ENCODE results near the gene SGK1. TPM values are rescaled to one million over a fixed set of nuclear protein-coding genes. Genes with fewer than 3 reads are reported as not detected.

Gene SGK1
- total RNA-seq: 9.7 and 15.6 TPM in 2 replicates

DNA sequence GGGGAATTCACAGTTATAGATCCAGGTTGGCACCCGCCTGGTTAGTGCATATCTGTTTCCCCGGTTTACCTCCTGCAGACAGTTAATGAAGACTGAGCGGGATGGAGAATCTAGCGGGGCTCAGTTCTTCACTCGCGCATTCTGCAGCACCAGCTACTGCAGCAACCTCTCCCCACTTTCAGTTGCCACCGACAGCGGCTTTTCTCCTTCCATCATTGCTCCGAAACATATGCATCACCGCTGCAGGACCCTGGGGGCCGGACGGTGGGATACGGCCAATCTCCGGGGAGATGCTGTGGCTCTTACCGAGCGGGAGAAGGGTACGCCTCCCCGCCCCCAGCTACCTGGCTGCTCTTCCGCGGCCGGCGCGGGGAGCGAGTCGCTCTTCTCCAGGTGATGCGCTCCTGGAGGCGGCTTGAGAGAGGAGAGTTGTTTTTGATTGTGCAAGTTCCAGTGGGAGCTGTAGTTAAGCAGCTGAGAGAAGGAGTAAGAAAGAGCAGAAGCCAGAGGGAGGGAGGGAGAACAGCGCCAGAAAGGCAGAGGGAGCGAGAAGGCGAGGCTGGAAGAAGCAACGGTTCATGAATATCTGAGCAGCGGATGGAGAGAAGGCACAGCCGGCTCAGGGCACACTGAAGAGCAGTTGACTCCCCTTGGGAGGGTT lies at the start of gene SGK1:
SGK1 (minus strand) TSS at position 642 of the 661 bp plus-strand sequence. CDS start 652 bp downstream, outside the sequence.
- intact Hi-C loops (cut with micrococcal nuclease): loop anchor here (10.0 kb wide), 1 partner anchor 143 kb away; no protein-coding TSS in a partner anchor

DNA sequence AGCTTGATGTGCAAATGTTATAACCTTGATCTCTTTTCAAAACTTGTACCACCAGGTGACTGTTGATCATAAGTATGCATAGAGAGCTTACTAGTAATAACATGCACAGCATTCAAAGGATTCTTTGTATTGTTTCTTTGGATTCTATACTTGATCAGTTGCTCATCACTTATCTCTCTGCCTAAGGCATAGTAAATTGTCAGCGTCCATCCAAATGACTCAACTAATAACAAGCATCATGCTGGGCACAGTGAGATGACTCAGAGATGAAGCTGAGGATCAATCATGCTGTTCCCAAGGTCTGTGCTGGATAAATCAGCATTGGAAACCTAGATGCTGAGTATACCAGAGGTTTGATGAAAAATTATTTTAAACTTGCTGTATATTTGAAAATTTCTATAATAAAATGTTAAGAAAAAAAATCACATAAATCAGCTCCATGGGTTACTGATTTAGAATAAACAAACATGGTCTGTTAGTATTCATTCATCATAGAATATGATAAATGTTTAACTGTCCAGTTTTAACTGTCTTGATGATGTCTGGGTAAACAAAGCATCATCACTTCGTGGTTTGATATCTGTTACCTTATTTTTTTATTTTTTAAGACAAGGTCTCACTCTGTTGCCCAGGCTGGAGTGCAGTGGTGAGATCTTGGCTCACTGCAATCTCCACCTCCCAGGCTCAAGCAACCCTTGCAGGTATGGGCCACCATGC lies 45.6 kb upstream of the SGK1 start:
- intact Hi-C loops (cut with micrococcal nuclease): no loop called here

DNA sequence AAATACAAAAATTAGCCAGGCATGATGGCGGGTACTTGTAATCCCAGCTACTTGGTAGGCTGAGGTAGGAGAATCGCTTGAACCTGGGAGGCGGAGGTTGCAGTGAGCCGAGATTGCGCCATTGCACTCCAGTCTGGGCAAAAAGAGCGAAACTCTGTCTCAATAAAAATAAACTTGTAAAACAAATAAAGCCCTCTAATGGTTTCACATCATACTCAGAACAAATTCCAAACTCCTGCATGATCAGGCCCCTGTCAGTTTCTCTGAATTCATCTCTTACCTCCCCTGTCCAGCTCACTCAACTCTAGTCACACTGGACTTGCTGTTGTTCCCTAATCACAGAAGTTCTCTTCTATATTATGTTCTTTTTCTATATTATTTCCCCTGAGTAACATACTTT lies 43.1 kb upstream of the SGK1 start:
- intact Hi-C loops (cut with micrococcal nuclease): no loop called here

DNA sequence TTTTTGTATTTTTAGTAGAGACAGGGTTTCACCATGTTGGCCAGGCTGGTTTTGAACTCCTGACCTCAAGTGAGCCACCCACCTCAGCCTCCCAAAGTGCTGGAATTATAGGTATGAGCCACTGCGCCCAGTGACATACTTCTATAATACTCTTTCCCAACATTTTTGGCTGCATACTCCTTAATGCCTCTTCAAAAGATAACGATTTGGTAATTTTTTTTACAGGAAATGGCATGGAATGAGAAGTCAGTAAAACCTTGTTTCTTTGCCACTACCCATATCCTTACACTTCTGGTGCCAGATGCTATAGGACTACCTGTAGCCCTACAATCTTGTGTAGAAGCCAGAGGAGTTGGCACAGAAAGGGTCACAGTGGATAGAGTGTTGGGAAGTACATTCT lies 41.4 kb upstream of the SGK1 start:
- intact Hi-C loops (cut with micrococcal nuclease): no loop called here

DNA sequence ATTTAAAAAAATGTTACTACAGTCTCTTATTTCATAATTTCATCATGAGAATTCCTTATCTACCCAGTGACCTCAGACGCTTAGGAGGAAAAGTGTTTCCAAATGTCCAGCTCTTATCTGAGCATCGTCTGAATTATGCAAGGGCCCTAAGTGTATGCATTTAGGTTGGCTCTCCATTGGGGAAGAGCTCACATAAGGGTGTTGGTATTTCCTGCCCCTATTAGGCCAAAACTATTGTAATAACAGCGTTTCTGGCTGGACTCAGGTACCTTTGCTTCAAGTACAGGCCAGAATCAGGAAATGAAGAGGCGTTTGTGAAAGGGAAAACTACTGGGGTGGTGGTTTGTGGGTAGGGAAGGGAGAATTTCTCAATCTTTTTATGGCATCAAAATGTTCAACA lies 40.4 kb upstream of the SGK1 start:
- intact Hi-C loops (cut with micrococcal nuclease): no loop called here

DNA sequence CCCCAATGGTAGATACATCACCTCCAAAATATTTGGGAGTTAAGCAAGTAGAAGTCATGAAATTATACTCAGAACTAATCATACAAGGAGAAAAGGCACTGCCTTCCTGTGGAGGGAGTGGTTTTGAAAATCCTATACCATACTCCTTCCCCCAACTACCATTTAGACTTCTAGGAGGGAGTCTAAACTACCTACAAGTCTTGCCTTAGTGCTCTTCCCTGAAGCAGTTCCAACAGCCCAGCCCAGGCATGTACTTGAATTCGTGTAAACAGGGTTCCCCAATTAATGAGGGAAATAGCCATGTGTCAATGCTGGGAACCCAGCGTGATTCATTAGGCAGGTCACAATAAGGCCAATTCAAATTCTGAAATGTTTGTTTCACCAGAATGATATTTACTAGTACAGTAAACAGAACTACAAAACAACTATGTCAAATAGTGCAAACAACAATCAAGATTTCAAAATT lies 39.1 kb upstream of the SGK1 start:
- intact Hi-C loops (cut with micrococcal nuclease): no loop called here

DNA sequence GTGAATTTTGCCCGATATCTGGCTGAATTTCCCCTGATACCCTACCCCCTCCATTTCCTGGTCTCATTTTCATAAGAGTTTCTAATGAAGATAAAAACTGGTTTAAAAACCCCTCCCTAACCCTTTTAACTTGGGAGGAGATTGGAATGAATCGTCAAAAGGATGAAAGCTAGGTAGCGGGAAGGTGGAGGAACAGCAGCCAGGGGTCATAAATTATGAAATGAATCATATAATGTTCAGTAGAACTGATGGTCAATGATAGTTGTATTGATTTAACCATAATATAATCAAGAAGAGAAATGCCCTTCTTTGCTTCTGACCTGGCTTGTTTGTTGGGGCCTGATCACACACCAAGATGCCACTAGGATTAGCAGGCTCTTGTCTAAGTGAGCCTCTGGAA lies 38.5 kb upstream of the SGK1 start:
- intact Hi-C loops (cut with micrococcal nuclease): no loop called here

GRCh38 chr6:134352786-134353480 lies 35.0 kb upstream of the SGK1 start:
- intact Hi-C loops (cut with micrococcal nuclease): loop anchor here (2.0 kb wide), 1 partner anchor 28 kb away; no protein-coding TSS in a partner anchor

- intact Hi-C loops (cut with micrococcal nuclease): loop anchor here (2.0 kb wide), 1 partner anchor 29 kb away; no protein-coding TSS in a partner anchor
Measured at GRCh38 chr6:134351615-134352474, 33.9 kb upstream of the SGK1 start.

GRCh38 chr6:134347885-134348805 lies 30.2 kb upstream of the SGK1 start:
- intact Hi-C loops (cut with micrococcal nuclease): no loop called here

- intact Hi-C loops (cut with micrococcal nuclease): no loop called here
Measured at GRCh38 chr6:134346932-134347545, 29.1 kb upstream of the SGK1 start.

- intact Hi-C loops (cut with micrococcal nuclease): no loop called here
Measured at GRCh38 chr6:134345789-134346188, 27.9 kb upstream of the SGK1 start.

DNA sequence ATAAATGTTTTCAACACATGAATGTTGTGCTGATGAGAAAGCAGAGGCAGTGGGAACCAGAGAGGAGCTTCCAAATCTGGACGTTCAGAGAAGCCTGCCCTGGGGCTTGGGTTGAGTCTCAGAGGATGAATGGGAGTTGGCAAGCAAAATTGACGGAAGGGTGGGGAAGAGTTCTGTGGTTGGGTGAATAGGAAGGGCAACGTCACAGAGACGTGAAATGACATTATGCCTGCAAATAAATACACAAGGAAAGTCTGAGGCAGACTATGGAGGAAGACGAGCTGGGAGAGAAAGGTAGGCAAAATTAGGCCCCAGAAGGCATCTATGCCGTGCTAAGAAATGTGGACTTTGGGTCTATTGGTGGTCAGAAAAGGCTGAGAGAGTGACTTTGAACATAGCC lies 25.2 kb upstream of the SGK1 start:
- intact Hi-C loops (cut with micrococcal nuclease): no loop called here

DNA sequence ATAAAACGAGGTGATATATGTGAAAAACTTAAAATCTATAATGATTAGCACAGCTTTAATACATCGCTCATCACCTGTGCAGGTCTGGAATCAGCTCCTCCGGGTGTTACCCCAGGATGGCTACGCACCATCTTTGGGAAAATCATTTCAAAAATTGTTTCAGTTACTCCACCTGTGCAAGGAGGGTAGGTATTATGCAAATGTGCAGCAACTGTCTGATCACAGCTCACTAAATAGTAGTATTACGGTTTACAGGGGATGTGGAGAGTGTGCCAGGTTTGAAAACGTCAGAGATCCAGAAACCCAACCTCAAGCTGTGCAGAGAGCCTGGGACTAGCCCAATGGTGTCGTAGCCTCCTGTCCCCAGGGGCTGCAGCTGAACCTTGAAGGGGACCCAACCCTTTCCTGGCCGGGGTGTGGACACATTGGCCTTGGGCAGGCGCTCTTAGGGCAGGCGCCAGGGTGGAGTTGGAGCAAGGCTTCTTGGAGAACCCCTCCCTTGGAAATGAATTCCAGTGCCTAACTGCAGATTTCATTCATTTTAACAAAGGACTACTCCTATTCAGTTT lies 24.2 kb upstream of the SGK1 start:
- intact Hi-C loops (cut with micrococcal nuclease): no loop called here

DNA sequence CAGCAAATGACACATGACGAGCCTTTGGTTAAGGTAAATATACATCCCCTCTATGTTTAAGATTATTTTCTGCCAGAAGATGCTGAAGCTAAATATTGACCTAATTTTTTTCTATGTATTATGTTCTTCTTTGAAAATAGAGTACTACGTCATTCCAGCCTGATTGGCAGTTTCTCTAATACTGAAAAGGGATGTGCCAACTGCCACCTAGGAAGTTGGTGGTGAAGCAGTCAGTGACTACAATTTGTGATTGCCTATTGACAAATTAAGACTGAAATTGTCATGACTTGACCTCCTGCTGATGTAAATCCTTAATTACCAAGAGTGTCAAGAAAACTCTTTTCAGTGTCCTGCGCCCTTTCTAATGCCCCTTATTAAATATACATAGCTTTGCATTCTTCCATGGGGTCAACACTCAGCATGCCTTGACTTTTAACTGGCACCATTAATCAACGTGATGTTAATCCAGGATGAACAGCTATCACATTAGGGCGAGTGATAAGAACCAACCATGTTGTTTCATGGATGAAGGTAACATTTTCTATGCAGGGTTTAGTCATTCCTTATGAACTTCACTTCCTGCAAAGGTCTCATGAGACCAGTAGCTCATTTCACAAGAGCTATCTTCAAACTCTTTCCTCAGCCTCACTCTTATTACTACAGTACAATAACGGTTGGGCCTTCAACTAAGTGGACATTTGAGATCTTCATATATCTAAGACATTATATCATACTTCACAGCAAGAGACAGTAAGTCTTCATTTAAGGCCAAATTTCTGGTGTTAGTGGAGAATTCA lies 22.5 kb upstream of the SGK1 start:
- intact Hi-C loops (cut with micrococcal nuclease): no loop called here

GRCh38 chr6:134339216-134339615 lies 21.3 kb upstream of the SGK1 start:
- intact Hi-C loops (cut with micrococcal nuclease): no loop called here

GRCh38 chr6:134331256-134331655 lies 13.3 kb upstream of the SGK1 start:
- intact Hi-C loops (cut with micrococcal nuclease): no loop called here

DNA sequence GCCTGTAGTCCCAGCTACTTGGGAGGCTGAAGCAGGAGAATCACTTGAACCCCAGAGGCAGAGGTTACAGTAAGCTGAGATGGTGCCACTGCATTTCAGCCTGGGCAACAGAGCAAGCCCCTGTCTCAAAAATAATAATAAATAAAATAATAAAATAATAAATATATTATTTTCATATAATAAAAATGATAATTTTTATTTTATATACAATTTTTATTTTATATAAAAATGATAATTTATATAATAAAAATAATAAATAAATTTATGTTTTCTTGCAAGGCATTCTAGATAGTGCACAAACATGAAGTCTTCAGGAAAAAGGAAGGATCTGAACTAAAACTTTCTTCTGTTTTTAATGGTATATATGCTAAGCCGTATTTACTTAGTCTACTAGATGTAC lies 12.6 kb upstream of the SGK1 start:
- intact Hi-C loops (cut with micrococcal nuclease): no loop called here

Measured in T-helper 2 cell treated with Interferon-gamma antibody and Interleukin-4, amounts not matched to agents 100 ng/mL and 5 ng/mL, for 36 hours (primary cell).